ENCODE data around the gene KRTAP4-5. TPM values are rescaled to one million over a fixed set of nuclear protein-coding genes. Genes with fewer than 3 reads are reported as not detected.
A peak's percentile ranks its signal among the peaks of the same experiment; 100 is the strongest.
"Not testable (repeated sequence)": the region's sequence is repeated elsewhere in the genome, so short reads cannot be mapped to it uniquely, and the experiment has no call there.

Gene KRTAP4-5
- total and polyA plus RNA-seq, 8 donors = not detected

DNA sequence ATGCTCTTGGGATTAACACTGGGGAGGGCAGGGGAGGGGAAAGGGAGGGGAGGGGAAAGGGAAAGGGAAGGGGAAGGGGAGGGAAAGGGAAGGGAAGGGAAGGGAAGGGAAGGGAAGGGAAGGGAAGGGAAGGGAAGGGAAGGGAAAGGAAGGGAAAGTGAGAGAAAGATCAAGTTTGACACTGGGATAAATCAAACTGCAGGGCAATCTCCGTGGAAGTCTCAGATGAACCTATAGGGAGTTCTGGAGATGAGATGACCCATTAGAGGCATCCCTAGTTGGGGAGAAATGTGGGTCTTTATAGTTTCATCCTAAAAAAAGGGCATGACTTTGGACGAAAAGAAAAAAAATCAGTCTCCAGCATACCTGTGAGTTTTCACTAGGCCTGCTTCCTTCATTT is 27.9 kb downstream of the KRTAP4-5 start:
- TF ChIP-seq, protein P1, sequence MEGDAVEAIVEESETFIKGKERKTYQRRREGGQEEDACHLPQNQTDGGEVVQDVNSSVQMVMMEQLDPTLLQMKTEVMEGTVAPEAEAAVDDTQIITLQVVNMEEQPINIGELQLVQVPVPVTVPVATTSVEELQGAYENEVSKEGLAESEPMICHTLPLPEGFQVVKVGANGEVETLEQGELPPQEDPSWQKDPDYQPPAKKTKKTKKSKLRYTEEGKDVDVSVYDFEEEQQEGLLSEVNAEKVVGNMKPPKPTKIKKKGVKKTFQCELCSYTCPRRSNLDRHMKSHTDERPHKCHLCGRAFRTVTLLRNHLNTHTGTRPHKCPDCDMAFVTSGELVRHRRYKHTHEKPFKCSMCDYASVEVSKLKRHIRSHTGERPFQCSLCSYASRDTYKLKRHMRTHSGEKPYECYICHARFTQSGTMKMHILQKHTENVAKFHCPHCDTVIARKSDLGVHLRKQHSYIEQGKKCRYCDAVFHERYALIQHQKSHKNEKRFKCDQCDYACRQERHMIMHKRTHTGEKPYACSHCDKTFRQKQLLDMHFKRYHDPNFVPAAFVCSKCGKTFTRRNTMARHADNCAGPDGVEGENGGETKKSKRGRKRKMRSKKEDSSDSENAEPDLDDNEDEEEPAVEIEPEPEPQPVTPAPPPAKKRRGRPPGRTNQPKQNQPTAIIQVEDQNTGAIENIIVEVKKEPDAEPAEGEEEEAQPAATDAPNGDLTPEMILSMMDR (IDR thresholded peaks at IDR 0.05) = no peak
- FAIRE-seq = no peak
- H3K27me3 ChIP-seq = peaks cover 0 to 6% (median 0%) of the 10 kb centered on the region in 4 donors
- no peak for DNase-seq
- no peak overlapping the region for H3K27ac ChIP-seq
- no peaks in the 10 kb centered on the region for H3K4me1 ChIP-seq
- intact Hi-C loops (cut with DNase I) = no loop called here
- H3K36me3 ChIP-seq = no peaks in the 10 kb centered on the region
- ATAC-seq = no peak
- 63 to 78% methylated on average over 2 of the region's 2 CpGs for whole genome bisulfite sequencing, 2 donors
- H3K9me3 ChIP-seq = no peaks in the 10 kb centered on the region
- H3K4me3 ChIP-seq = no peak overlapping the region

GRCh38 chr17:41119696-41120690 is 29.6 kb downstream of the KRTAP4-5 start:
- H3K27me3 ChIP-seq; H3K4me3 ChIP-seq; H3K36me3 ChIP-seq; FAIRE-seq; H3K9me3 ChIP-seq; H3K27ac ChIP-seq; H3K4me1 ChIP-seq; intact Hi-C loops (cut with DNase I); ATAC-seq; DNase-seq: not testable (repeated sequence)
- WGBS, 2 donors = 53 to 61% methylated on average over 11 of the region's 11 CpGs

DNA sequence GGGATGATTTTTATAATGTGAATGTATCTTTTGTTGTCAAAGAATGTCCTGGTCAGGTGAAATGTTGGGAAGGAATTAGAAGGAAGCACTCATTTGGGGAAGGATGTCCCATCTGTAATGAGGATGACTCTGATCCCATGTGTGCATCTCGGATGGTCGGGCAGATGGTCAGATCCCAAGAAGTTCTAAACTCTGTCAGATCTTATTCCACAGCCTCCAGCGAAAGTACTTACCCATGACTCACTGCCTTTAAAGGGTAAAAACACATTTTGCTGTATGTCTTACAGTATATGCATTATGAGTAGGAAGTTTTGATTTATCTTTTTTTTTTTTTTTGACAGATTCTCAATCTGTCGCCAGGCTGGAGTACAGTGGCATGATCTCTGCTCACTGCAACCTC is 30.9 kb downstream of the KRTAP4-5 start:
- DNase-seq (no peak), FAIRE-seq (no peak), ATAC-seq (no peak)
- intact Hi-C loops (cut with DNase I) = no loop called here
- no peaks in the 10 kb centered on the region for H3K9me3 ChIP-seq
- WGBS, 2 donors = 63 to 80% methylated on average over 4 of the region's 4 CpGs
- no peaks in the 10 kb centered on the region for H3K27me3 ChIP-seq
- H3K36me3 ChIP-seq = no peaks in the 10 kb centered on the region
- no peak overlapping the region for H3K4me3 ChIP-seq
- no peak overlapping the region for H3K27ac ChIP-seq
- H3K4me1 ChIP-seq = no peaks in the 10 kb centered on the region
- TF ChIP-seq, protein P1 (IDR thresholded peaks at IDR 0.05) = no peak

DNA sequence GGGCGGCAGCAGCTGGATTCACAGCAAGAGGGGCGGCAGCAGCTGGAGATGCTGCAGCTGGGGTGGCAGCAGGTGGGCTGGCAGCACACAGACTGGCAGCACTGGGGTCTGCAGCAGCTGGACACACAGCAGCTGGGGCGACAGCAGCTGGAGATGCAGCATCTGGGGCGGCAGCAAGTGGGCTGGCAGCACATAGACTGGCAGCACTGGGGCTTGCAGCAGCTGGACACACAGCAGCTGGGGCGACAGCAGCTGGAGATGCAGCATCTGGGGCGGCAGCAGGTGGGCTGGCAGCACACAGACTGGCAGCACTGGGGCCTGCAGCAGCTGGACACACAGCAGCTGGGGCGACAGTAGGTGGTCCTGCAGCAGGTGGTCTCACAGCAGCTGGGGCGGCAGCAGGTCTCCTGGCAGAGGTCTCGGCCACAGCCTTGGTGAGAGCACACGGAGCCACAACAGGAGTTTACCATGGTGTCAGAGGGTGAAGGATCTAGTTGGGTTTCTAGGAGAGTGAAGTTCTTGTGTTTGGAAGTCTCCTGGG is 31.7 kb downstream of the KRTAP4-5 start, which contains the start of gene KRTAP4-11:
Gene KRTAP4-11 (minus strand): TSS at position 528 of the 541 bp plus-strand sequence. CDS start 58 bp downstream, at position 470.
- ATAC-seq; H3K36me3 ChIP-seq; intact Hi-C loops (cut with DNase I); H3K4me1 ChIP-seq; H3K27me3 ChIP-seq; H3K27ac ChIP-seq; H3K4me3 ChIP-seq; FAIRE-seq; H3K9me3 ChIP-seq: not testable (repeated sequence)
- peak in 1 of 6 donors; percentile 47 for DNase-seq
- 55 to 60% methylated on average over 10 of the region's 10 CpGs for WGBS, 2 donors

DNA sequence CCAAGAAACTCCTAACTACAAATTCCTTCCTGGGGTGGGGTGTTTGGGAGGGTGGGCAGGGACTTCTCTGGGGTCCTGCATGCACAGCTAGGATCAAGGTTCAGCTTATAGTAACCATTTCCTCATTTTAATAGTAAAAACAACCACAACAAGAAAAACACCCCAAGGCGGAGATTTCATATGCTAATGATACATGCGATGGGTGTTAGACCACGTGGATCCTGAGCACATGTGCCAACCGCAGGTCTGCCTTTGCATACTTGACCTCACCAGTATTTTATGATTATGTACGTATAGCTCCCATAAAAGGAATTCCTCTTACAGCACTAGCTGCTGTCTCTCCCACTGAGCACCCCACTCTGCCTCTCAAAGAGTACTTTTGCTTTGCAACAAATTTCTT is 33.3 kb downstream of the KRTAP4-5 start:
- no peak overlapping the region for H3K27ac ChIP-seq
- no peak for ATAC-seq
- H3K4me3 ChIP-seq = no peak overlapping the region
- no peak for FAIRE-seq
- no peaks in the 10 kb centered on the region for H3K36me3 ChIP-seq
- H3K27me3 ChIP-seq = no peaks in the 10 kb centered on the region
- TF ChIP-seq, protein P1 (IDR thresholded peaks at IDR 0.05) = no peak
- H3K4me1 ChIP-seq = no peaks in the 10 kb centered on the region
- H3K9me3 ChIP-seq = no peaks in the 10 kb centered on the region
- no peak for DNase-seq
- 65 to 66% methylated on average over 5 of the region's 5 CpGs for WGBS, 2 donors
- intact Hi-C loops (cut with DNase I) = no loop called here

Measured in pancreas (tissue), 10 donors.